Activated T-cell treated with anti-CD3 and anti-CD28 coated beads, Interleukin-2, amount 50 U/mL, for 72 hours (primary cell): ENCODE measurements around the gene NUDT19. TPM values are rescaled to one million over a fixed set of nuclear protein-coding genes. Genes with fewer than 3 reads are reported as not detected.
A peak's percentile ranks its signal among the peaks of the same experiment; 100 is the strongest.
"Not testable (repeated sequence)": the region's sequence is repeated elsewhere in the genome, so short reads cannot be mapped to it uniquely, and the experiment has no call there.

Experiments used
- ATAC-seq, 2 donors: fragments of 150-1000 bp; cut with Tn5 transposase; replicated peaks in 1 of 2; 2 replicates each; pipeline ENCODE4 v1.10.0; 2021; ENCODE audit warnings: moderate library complexity in 2 of 2, mild to moderate bottlenecking in 1 of 2
- DNase-seq, 2 donors: peaks; one replicate each; pipeline ENCODE4 v3.0.0; 2021 to 2022; ENCODE audit warnings: mixed read lengths in 1 of 2
- H3K27ac Mint-ChIP-seq: one replicate; pipeline ENCODE4 v1.8.0; 2022; ENCODE audit warnings: mild to moderate bottlenecking, moderate library complexity, mixed read lengths
- H3K27me3 Mint-ChIP-seq: one replicate; pipeline ENCODE4 v1.8.0; 2022; ENCODE audit warnings: low read depth, mixed read lengths
- H3K36me3 Mint-ChIP-seq, 2 donors: one replicate each; pipeline ENCODE4 v1.8.0; 2022; ENCODE audit warnings: mixed read lengths in 2 of 2, mild to moderate bottlenecking in 1 of 2; ENCODE audit not compliant: insufficient read depth in 2 of 2
- H3K4me1 Mint-ChIP-seq: one replicate; pipeline ENCODE4 v1.8.0; 2022; ENCODE audit warnings: low read depth, mixed read lengths
- H3K4me3 Mint-ChIP-seq, 2 donors: one replicate each; pipeline ENCODE4 v1.8.0; 2022; ENCODE audit warnings: mild to moderate bottlenecking in 2 of 2, mixed read lengths in 2 of 2, moderate library complexity in 2 of 2
- H3K9me3 Mint-ChIP-seq, 2 donors: one replicate each; pipeline ENCODE4 v1.8.0; 2022; ENCODE audit warnings: mixed read lengths in 2 of 2
- total RNA-seq, 2 donors: library from RNA; stranded (reverse); gene quantifications; one replicate each; pipeline ENCODE4 v1.2.3, GENCODE V29; 2022

Gene NUDT19
- 10 to 100 TPM; 26.1 to 28.0 TPM for total RNA-seq

- peak; percentile 76 to 79 for ATAC-seq
- H3K27me3 Mint-ChIP-seq, result no peaks in the 10 kb centered on the region
- H3K9me3 Mint-ChIP-seq, result no peaks in the 10 kb centered on the region
- peak within 1 kb of the TSS; percentile 90 to 96 for H3K4me3 Mint-ChIP-seq
- peak within 1 kb of the TSS; percentile 87 for H3K27ac Mint-ChIP-seq
- peaks cover 14 to 27% of the 10 kb centered on the region in 2 donors for H3K36me3 Mint-ChIP-seq
- peaks cover 57% of the 10 kb centered on the region for H3K4me1 Mint-ChIP-seq
- DNase-seq, result peak; percentile 86 to 88
These were observed at the start of gene NUDT19 for GRCh38 chr19:32691291-32691951. Gene NUDT19 (plus strand): TSS chr19:32691821. CDS start chr19:32691961, 140 bp downstream.

GRCh38 chr19:32642771-32643170, 48.9 kb upstream of the NUDT19 start:
- peak; percentile 76 to 85 for DNase-seq
- Mint-ChIP-seq H3K27me3 (no peaks in the 10 kb centered on the region), H3K4me3 (peak overlapping the region; percentile 29 to 56), H3K9me3 (no peaks in the 10 kb centered on the region), H3K27ac (peak overlapping the region; percentile 8), H3K36me3 (peaks cover 7 to 18% of the 10 kb centered on the region in 2 donors), H3K4me1 (peaks cover 43% of the 10 kb centered on the region)
- ATAC-seq, result peak; percentile 95 to 97

- peak overlapping the region; percentile 10 for H3K27ac Mint-ChIP-seq
- no peaks in the 10 kb centered on the region for H3K9me3 Mint-ChIP-seq
- no peaks in the 10 kb centered on the region for H3K27me3 Mint-ChIP-seq
- H3K4me3 Mint-ChIP-seq, result peak overlapping the region in 1 of 2 donors; percentile 22
- peak; percentile 46 to 57 for DNase-seq
- peaks cover 43% of the 10 kb centered on the region for H3K4me1 Mint-ChIP-seq
- ATAC-seq, result peak; percentile 69 to 72
- H3K36me3 Mint-ChIP-seq, result peaks cover 3 to 23% of the 10 kb centered on the region in 2 donors
These were observed 45.1 kb upstream of the NUDT19 start for GRCh38 chr19:32646556-32646955.

- no peaks in the 10 kb centered on the region for H3K27me3 Mint-ChIP-seq
- H3K4me3 Mint-ChIP-seq, result peak overlapping the region in 1 of 2 donors; percentile 27
- ATAC-seq, result no peak
- no peak overlapping the region for H3K27ac Mint-ChIP-seq
- peaks cover 37% of the 10 kb centered on the region for H3K4me1 Mint-ChIP-seq
- H3K36me3 Mint-ChIP-seq, result peaks cover 2 to 18% of the 10 kb centered on the region in 2 donors
- no peaks in the 10 kb centered on the region for H3K9me3 Mint-ChIP-seq
- no peak for DNase-seq
These were observed 44.3 kb upstream of the NUDT19 start for GRCh38 chr19:32647361-32647760.

- Mint-ChIP-seq H3K27ac (no peak overlapping the region), H3K4me3 (no peak overlapping the region), H3K9me3 (no peaks in the 10 kb centered on the region), H3K4me1 (peaks cover 15% of the 10 kb centered on the region), H3K36me3 (peaks cover 0 to 10% of the 10 kb centered on the region in 2 donors), H3K27me3 (no peaks in the 10 kb centered on the region)
- no peak for ATAC-seq
- DNase-seq, result no peak
These were observed 41.9 kb upstream of the NUDT19 start for GRCh38 chr19:32649751-32650150.

- no peak for ATAC-seq
- no peak for DNase-seq
- H3K4me3 Mint-ChIP-seq, result no peak overlapping the region
- peaks cover 15% of the 10 kb centered on the region for H3K4me1 Mint-ChIP-seq
- no peaks in the 10 kb centered on the region for H3K27me3 Mint-ChIP-seq
- peaks cover 0 to 12% of the 10 kb centered on the region in 2 donors for H3K36me3 Mint-ChIP-seq
- H3K27ac Mint-ChIP-seq, result no peak overlapping the region
- no peaks in the 10 kb centered on the region for H3K9me3 Mint-ChIP-seq
These were observed 41.0 kb upstream of the NUDT19 start for GRCh38 chr19:32650671-32651070.

- H3K27me3 Mint-ChIP-seq, result no peaks in the 10 kb centered on the region
- no peak overlapping the region for H3K4me3 Mint-ChIP-seq
- ATAC-seq (no peak), DNase-seq (no peak)
- H3K4me1 Mint-ChIP-seq, result peaks cover 7% of the 10 kb centered on the region
- H3K36me3 Mint-ChIP-seq, result peaks cover 0 to 15% of the 10 kb centered on the region in 2 donors
- no peaks in the 10 kb centered on the region for H3K9me3 Mint-ChIP-seq
- no peak overlapping the region for H3K27ac Mint-ChIP-seq
These were observed 39.9 kb upstream of the NUDT19 start for GRCh38 chr19:32651729-32652140.

- ATAC-seq, H3K27ac Mint-ChIP-seq, H3K4me1 Mint-ChIP-seq, H3K9me3 Mint-ChIP-seq, DNase-seq, H3K27me3 Mint-ChIP-seq, H3K4me3 Mint-ChIP-seq: not testable (repeated sequence)
- peaks cover 0 to 15% of the 10 kb centered on the region in 2 donors for H3K36me3 Mint-ChIP-seq
These were observed 39.3 kb upstream of the NUDT19 start for GRCh38 chr19:32652331-32652730.

GRCh38 chr19:32652894-32653598, 38.6 kb upstream of the NUDT19 start:
- no peaks in the 10 kb centered on the region for H3K4me1 Mint-ChIP-seq

GRCh38 chr19:32653599-32653915, 38.1 kb upstream of the NUDT19 start:
- no peak for DNase-seq
- no peak overlapping the region for H3K27ac Mint-ChIP-seq
- H3K9me3 Mint-ChIP-seq, result no peaks in the 10 kb centered on the region
- peaks cover 0 to 9% of the 10 kb centered on the region in 2 donors for H3K36me3 Mint-ChIP-seq
- no peak overlapping the region for H3K4me3 Mint-ChIP-seq
- no peaks in the 10 kb centered on the region for H3K4me1 Mint-ChIP-seq
- H3K27me3 Mint-ChIP-seq, result no peaks in the 10 kb centered on the region
- ATAC-seq, result no peak

More at GRCh38 chr19:32652894-32653598, 38.6 kb upstream of the NUDT19 start:
- DNase-seq (no peak), ATAC-seq (no peak)
- Mint-ChIP-seq H3K27me3 (no peaks in the 10 kb centered on the region), H3K27ac (no peak overlapping the region), H3K36me3 (peaks cover 0 to 14% of the 10 kb centered on the region in 2 donors), H3K4me3 (no peak overlapping the region), H3K9me3 (no peaks in the 10 kb centered on the region)

- not testable (repeated sequence) for H3K4me1 Mint-ChIP-seq, H3K27me3 Mint-ChIP-seq, H3K4me3 Mint-ChIP-seq, ATAC-seq, H3K9me3 Mint-ChIP-seq, DNase-seq, H3K27ac Mint-ChIP-seq, H3K36me3 Mint-ChIP-seq
These were observed 35.2 kb upstream of the NUDT19 start for GRCh38 chr19:32656379-32656778.

GRCh38 chr19:32658075-32658474, 33.5 kb upstream of the NUDT19 start:
- Mint-ChIP-seq H3K9me3 (no peaks in the 10 kb centered on the region), H3K4me1 (peaks cover 9% of the 10 kb centered on the region), H3K4me3 (no peak overlapping the region), H3K27ac (no peak overlapping the region), H3K27me3 (no peaks in the 10 kb centered on the region), H3K36me3 (peaks cover 0 to 6% of the 10 kb centered on the region in 2 donors)
- ATAC-seq, result no peak
- DNase-seq, result no peak

GRCh38 chr19:32658527-32658926, 33.1 kb upstream of the NUDT19 start:
- Mint-ChIP-seq H3K9me3 (no peaks in the 10 kb centered on the region), H3K4me3 (no peak overlapping the region), H3K27me3 (no peaks in the 10 kb centered on the region), H3K27ac (no peak overlapping the region), H3K4me1 (peaks cover 10% of the 10 kb centered on the region), H3K36me3 (peaks cover 0 to 5% of the 10 kb centered on the region in 2 donors)
- ATAC-seq (no peak), DNase-seq (no peak)
